ENCODE data around the gene UBR2. TPM values are rescaled to one million over a fixed set of nuclear protein-coding genes. Genes with fewer than 3 reads are reported as not detected.
"Not testable (repeated sequence)": the region's sequence is repeated elsewhere in the genome, so short reads cannot be mapped to it uniquely, and the experiment has no call there.

UBR2 gene
- total RNA-seq, 1 donor from 2014 or later: 8.3 TPM

GRCh38 chr6:42698217-42698616, 134.4 kb downstream of the UBR2 start:
- no peak for TF ChIP-seq CTCF (conservative IDR thresholded peaks at IDR 0.05; ENCODE audit: low read depth, low read length)
- H3K4me3 ChIP-seq (ENCODE audit: low read depth, low read length): no peak overlapping the region
- no peak for DNase-seq (ENCODE audit: low read depth)

DNA sequence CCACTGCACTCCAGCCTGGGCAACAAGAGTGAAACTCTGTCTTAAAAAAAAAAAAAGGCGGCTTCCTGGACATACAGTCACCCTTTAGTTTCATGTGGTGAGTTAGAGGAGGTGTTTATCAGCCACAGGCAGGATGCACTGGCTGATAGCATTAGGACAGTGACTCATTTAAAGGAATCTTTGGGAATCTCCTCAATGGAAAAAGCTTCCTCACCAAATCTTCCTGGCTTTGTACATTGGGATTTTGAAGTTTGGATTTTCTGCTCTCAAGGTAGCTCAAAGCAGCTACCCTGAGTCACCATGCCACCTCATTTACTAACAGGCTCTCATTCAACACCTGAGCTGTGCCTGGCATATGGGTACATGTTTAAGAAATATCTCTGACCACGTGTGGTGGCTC, 138.4 kb downstream of the UBR2 start:
- no peak overlapping the region for H3K4me3 ChIP-seq (ENCODE audit: low read depth, low read length)
- DNase-seq (ENCODE audit: low read depth): no peak
- no peak for TF ChIP-seq CTCF (conservative IDR thresholded peaks at IDR 0.05; ENCODE audit: low read depth, low read length)

DNA sequence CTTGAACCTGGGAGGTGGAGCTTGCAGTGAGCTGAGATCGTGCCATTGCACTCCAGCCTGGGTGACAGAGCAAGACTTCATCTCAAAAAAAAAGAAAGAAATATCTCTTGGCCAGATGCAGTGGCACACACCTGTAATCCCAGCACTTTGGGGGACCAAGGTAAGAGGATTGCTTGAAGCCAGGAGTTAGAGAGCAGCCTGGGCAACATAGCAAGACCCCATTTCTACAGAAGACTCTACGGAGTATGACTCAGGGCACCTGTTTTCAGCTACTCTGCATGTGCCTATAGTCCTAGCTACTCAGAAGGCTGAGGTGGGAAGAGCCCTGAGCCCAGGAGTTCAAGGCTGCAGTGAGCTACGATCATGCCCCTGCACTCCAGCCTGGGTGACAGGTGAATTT, 139.0 kb downstream of the UBR2 start:
- not testable (repeated sequence) for H3K4me3 ChIP-seq (ENCODE audit: low read depth, low read length); DNase-seq (ENCODE audit: low read depth)

GRCh38 chr6:42704251-42704936, 140.6 kb downstream of the UBR2 start:
- DNase-seq (ENCODE audit: low read depth): no peak
- H3K4me3 ChIP-seq (ENCODE audit: low read depth, low read length): no peak overlapping the region
- TF ChIP-seq CTCF (conservative IDR thresholded peaks at IDR 0.05; ENCODE audit: low read depth, low read length): no peak

GRCh38 chr6:42704937-42705374, 141.1 kb downstream of the UBR2 start:
- no peak for TF ChIP-seq CTCF (conservative IDR thresholded peaks at IDR 0.05; ENCODE audit: low read depth, low read length)
- H3K4me3 ChIP-seq (ENCODE audit: low read depth, low read length): no peak overlapping the region
- DNase-seq (ENCODE audit: low read depth): no peak

DNA sequence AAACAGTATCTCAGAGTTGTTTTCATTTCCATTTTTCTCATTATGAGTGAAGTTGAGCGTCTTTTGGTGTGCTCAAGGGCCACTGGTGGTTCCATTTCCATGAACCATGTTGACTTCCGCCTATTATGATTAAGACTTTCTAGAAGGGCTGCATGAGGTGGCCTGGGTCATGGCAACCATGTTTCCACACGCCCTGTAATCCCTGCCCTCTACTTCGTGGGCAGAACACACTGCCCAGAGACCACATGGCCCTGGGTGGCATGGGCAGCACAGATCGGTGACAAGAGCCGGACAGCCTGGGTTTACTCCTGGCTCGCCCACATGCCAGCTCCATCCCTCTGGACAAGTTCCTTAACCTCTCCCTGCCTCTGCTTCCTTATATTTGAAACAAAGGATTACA, 143.8 kb downstream of the UBR2 start:
- no peak for DNase-seq (ENCODE audit: low read depth)
- TF ChIP-seq CTCF (conservative IDR thresholded peaks at IDR 0.05; ENCODE audit: low read depth, low read length): no peak
- no peak overlapping the region for H3K4me3 ChIP-seq (ENCODE audit: low read depth, low read length)

DNA sequence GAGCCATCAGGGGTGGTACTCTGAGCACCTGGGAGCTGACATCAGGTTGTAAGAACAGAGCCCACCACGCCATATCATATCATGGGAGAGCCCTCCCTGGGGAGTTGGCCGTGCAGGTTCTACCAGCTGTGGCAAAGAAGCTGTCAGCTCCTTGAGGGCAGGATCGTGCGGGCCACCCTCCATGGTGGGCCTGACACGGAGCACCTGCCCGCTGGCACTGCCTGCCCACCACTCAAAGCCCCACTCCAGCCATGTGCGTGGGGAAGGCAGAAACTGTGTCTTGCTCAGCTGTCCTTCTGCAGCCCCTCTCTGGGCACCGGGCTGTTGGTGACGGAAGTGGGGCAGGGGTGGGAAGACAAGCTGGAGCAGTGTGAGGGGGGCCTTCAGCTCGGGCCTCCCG, 144.3 kb downstream of the UBR2 start:
- no peak for TF ChIP-seq CTCF (conservative IDR thresholded peaks at IDR 0.05; ENCODE audit: low read depth, low read length)
- no peak overlapping the region for H3K4me3 ChIP-seq (ENCODE audit: low read depth, low read length)
- DNase-seq (ENCODE audit: low read depth): no peak

All from epithelial cell of proximal tubule (primary cell).